Sigmoid colon (tissue), 7 donors: ENCODE measurements around the gene DCHS2. TPM values are rescaled to one million over a fixed set of nuclear protein-coding genes. Genes with fewer than 3 reads are reported as not detected.

ENCODE experiments used
- DNase-seq: peaks from one replicate; pipeline ENCODE4 v3.0.0-alpha.2; 2019
- H3K27ac ChIP-seq, 4 donors: fragments of 200-600 bp; sonication (generic); one replicate each; pipeline ENCODE4 v1.5.1; 2016 to 2019; ENCODE audit warnings: mild to moderate bottlenecking in 1 of 4
- H3K27me3 ChIP-seq, 3 donors: fragments of 200-600 bp; sonication (generic); one replicate each; pipeline ENCODE4 v1.5.1; 2019; ENCODE audit warnings: mild to moderate bottlenecking in 1 of 3
- H3K36me3 ChIP-seq, 4 donors: fragments of 200-600 bp; sonication (generic); one replicate each; pipeline ENCODE4 v1.5.1; 2016 to 2019
- H3K4me1 ChIP-seq, 4 donors: fragments of 200-600 bp; sonication (generic); one replicate each; pipeline ENCODE4 v1.5.1; 2017 to 2019
- H3K4me3 ChIP-seq, 4 donors: fragments of 200-600 bp; sonication (generic); one replicate each; pipeline ENCODE4 v1.5.1; 2017 to 2019; ENCODE audit warnings: mild to moderate bottlenecking in 2 of 4, moderate library complexity in 1 of 4
- H3K9me3 ChIP-seq, 4 donors: fragments of 200-600 bp in 3 of 4; sonication (generic) in 3 of 4; one replicate each; pipeline versions ENCODE4 v1.5.1 to v1.6.1; 2013 to 2019
- EP300 ChIP-seq, 4 donors: sonication (generic); formaldehyde crosslinking; IDR thresholded peaks; one replicate each; pipeline ENCODE4 v1.6.1; 2017; ENCODE audit warnings: antibody characterized with exemption in 4 of 4
- POLR2A ChIP-seq, 2 donors: fragments of 450-650 bp; IDR thresholded peaks; one replicate each; pipeline ENCODE4 v1.6.1; 2016; ENCODE audit warnings: antibody characterized with exemption in 2 of 2, mild to moderate bottlenecking in 2 of 2, moderate library complexity in 2 of 2
- POLR2AphosphoS5 ChIP-seq, 4 donors: sonication (generic); formaldehyde crosslinking; IDR thresholded peaks; one replicate each; pipeline ENCODE4 v1.6.1; 2017; ENCODE audit warnings: antibody characterized with exemption in 4 of 4
- WGBS, 2 donors: extraction: QIAGEN DNeasy Blood & Tissue Kit; methylation state at CpG; one replicate each; pipeline ENCODE4 v1.1.7; 2013; 5-methylcytosine and 5-hydroxymethylcytosine counted together
- intact Hi-C: fragments of 100-400 bp; cut with DNase I; formaldehyde crosslinking; loops from one replicate; pipeline ENCODE4 v1.15.1; 2023
- polyA plus RNA-seq, 3 donors: library from polyadenylated mRNA; stranded (reverse); fragments of 200-250 nt; gene quantifications; one replicate each; pipeline ENCODE4 v1.2.3, GENCODE V29; 2013
- total RNA-seq, 4 donors: library from RNA; depleted of rRNA; stranded (reverse); fragments of >200 nt; gene quantifications; one replicate each; pipeline ENCODE4 v1.1.0, GENCODE V29; 2016
- TF ChIP-seq, protein P1 (sequence below), 4 experiments: fragments of 450-650 bp in 3 of 4; fragments of 200-600 bp in 1 of 4; IDR thresholded peaks; one replicate each; pipeline ENCODE4 v1.5.1; 2016 to 2019; ENCODE audit warnings: antibody characterized with exemption in 4 of 4, mild to moderate bottlenecking in 3 of 4, moderate library complexity in 2 of 4
- donor health status: healthy with polysubstance abuse.
- donor health status: Bipolar disorder and iron deficiency.
- donor health status: healthy.

Gene DCHS2
- total and polyA plus RNA-seq, 7 donors, result under 0.01 to 24.1 (median 13.6) TPM

DNA sequence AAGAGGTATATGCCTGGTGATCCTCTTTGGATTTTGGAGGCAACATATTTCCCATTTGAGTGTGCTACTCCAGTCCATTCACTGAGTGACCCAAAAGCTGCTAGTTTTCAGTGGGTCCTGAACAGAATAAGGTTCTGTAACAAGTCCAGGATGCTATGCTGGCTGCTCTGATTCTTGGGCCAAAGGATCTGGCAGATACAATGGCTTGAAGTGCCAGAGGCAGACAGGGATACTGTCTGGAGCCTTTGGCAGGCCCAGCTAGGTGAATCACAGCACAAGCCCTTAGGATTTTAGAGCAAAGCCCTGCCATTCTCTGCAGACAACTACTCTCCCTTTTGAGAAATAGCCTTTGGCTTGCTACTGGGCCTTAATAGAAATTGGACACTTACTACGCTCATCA lies 40.6 kb downstream of the DCHS2 start:
- H3K36me3 ChIP-seq, result no peaks in the 10 kb centered on the region
- H3K27me3 ChIP-seq, result no peaks in the 10 kb centered on the region
- H3K4me1 ChIP-seq, result peaks cover 0 to 15% (median 0%) of the 10 kb centered on the region in 4 donors
- no peak for DNase-seq
- WGBS, 2 donors, result 90 to 94% methylated on average over 1 of the region's 1 CpG
- TF ChIP-seq, protein P1, sequence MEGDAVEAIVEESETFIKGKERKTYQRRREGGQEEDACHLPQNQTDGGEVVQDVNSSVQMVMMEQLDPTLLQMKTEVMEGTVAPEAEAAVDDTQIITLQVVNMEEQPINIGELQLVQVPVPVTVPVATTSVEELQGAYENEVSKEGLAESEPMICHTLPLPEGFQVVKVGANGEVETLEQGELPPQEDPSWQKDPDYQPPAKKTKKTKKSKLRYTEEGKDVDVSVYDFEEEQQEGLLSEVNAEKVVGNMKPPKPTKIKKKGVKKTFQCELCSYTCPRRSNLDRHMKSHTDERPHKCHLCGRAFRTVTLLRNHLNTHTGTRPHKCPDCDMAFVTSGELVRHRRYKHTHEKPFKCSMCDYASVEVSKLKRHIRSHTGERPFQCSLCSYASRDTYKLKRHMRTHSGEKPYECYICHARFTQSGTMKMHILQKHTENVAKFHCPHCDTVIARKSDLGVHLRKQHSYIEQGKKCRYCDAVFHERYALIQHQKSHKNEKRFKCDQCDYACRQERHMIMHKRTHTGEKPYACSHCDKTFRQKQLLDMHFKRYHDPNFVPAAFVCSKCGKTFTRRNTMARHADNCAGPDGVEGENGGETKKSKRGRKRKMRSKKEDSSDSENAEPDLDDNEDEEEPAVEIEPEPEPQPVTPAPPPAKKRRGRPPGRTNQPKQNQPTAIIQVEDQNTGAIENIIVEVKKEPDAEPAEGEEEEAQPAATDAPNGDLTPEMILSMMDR (IDR thresholded peaks at IDR 0.05), result no peak
- TF ChIP-seq EP300 (IDR thresholded peaks at IDR 0.05), result no peak
- peak in 1 of 4 donors; percentile 22 for TF ChIP-seq POLR2AphosphoS5 (IDR thresholded peaks at IDR 0.05)
- no peak for TF ChIP-seq POLR2A (IDR thresholded peaks at IDR 0.05)
- no peak overlapping the region for H3K27ac ChIP-seq
- intact Hi-C loops, result no loop called here
- no peak overlapping the region for H3K4me3 ChIP-seq
- H3K9me3 ChIP-seq, result no peaks in the 10 kb centered on the region

DNA sequence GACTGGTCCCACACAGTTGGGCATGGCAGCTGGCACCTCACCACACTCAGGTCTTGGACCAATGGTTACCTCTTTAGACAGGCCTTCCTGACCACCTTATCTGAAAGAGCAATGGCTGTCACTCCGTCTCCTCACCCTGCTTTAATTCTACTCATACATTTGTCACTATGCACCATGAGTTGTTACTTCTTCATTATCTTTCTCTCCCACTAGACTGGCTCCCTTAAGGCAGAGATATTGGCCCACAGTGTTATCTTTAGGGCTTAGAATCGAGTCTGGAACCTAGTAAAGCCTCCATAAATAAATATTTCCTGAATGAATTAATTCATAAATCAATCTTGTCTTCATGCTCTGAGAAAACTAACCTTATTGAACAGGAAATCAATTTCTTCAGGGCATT lies 46.6 kb downstream of the DCHS2 start:
- no peak overlapping the region for H3K4me3 ChIP-seq
- no peaks in the 10 kb centered on the region for H3K27me3 ChIP-seq
- 47 to 67% methylated on average over 2 of the region's 2 CpGs for WGBS, 2 donors
- intact Hi-C loops, result no loop called here
- TF ChIP-seq POLR2A (IDR thresholded peaks at IDR 0.05) (no peak), POLR2AphosphoS5 (IDR thresholded peaks at IDR 0.05) (no peak), EP300 (IDR thresholded peaks at IDR 0.05) (no peak)
- TF ChIP-seq, protein P1 (IDR thresholded peaks at IDR 0.05), result no peak
- H3K4me1 ChIP-seq, result no peaks in the 10 kb centered on the region
- no peaks in the 10 kb centered on the region for H3K9me3 ChIP-seq
- H3K36me3 ChIP-seq, result no peaks in the 10 kb centered on the region
- DNase-seq, result no peak
- H3K27ac ChIP-seq, result no peak overlapping the region

DNA sequence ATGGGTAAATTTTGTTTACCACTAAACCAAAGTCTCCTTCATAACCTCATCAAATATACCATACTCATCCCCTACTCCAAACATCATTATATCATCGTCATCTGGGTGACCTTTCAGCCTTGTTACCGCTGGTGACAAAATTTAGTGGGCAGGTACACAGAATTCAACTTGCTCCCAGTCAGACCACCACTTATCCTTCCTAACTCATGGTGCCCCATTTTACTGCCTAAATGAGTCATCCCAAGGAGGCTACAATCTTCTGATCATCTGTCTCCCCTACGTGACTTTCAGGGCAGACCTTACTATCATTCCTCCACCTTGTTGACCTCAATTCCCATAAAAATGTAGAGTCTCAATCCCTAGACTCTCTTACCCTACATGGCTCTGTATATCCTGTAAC lies 49.6 kb downstream of the DCHS2 start:
- 56 to 78% methylated on average over 3 of the region's 3 CpGs for WGBS, 2 donors
- DNase-seq, result no peak

DNA sequence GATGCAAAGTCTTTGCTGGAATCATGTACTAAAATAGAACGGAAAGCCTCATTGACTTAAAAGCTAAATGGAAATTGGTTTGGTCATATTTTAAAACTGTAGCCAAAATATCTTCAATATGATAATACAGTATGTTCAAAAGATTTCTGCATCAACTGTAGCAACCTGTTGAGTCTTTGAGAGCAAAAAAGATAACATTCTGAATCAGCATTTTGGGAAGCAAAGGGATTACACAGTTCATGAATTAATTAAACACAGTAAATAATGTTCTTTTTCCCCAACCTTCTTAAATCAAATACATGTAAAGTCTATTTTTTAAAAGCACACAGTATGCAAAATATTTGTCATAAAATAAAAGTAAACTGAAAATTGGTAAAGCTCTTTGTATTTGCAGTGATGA lies 50.5 kb downstream of the DCHS2 start:
- Histone ChIP-seq H3K9me3 (no peaks in the 10 kb centered on the region), H3K4me1 (no peaks in the 10 kb centered on the region), H3K4me3 (no peak overlapping the region), H3K27me3 (no peaks in the 10 kb centered on the region), H3K36me3 (no peaks in the 10 kb centered on the region), H3K27ac (no peak overlapping the region)
- WGBS, 2 donors, result 87 to 93% methylated on average over 1 of the region's 1 CpG
- intact Hi-C loops, result no loop called here
- DNase-seq, result no peak
- TF ChIP-seq POLR2AphosphoS5 (IDR thresholded peaks at IDR 0.05) (no peak), EP300 (IDR thresholded peaks at IDR 0.05) (no peak), POLR2A (IDR thresholded peaks at IDR 0.05) (no peak)
- TF ChIP-seq, protein P1 (IDR thresholded peaks at IDR 0.05), result no peak

More for the DNA sequence above, 49.6 kb downstream of the DCHS2 start:
- Histone ChIP-seq H3K9me3 (no peaks in the 10 kb centered on the region), H3K27me3 (no peaks in the 10 kb centered on the region), H3K27ac (no peak overlapping the region), H3K4me1 (no peaks in the 10 kb centered on the region), H3K36me3 (no peaks in the 10 kb centered on the region), H3K4me3 (no peak overlapping the region)
- intact Hi-C loops, result no loop called here
- TF ChIP-seq POLR2AphosphoS5 (IDR thresholded peaks at IDR 0.05) (no peak), EP300 (IDR thresholded peaks at IDR 0.05) (no peak)
- TF ChIP-seq, protein P1 (IDR thresholded peaks at IDR 0.05), result no peak

DNA sequence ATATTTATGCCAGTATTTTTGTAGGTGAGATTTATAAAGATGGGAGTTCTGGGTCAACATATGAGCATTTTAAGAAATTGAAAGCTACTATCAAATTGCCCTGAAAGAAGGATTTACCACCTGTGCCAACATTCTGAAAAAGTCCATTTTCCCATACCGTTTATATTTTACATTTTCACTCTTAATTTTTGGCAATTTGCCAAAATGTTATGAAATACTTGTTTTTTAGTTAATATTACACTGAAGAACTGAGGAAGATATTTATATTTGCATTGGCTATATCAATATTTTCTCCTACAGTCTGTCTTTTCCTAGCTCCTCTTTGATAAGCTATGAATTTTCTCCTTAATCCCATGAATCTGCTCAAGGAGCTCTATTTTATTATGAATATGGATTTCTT lies 52.4 kb downstream of the DCHS2 start:
- 20 to 31% methylated on average over 1 of the region's 1 CpG for WGBS, 2 donors
- Histone ChIP-seq H3K9me3 (no peaks in the 10 kb centered on the region), H3K4me3 (no peak overlapping the region), H3K4me1 (no peaks in the 10 kb centered on the region), H3K27me3 (no peaks in the 10 kb centered on the region), H3K36me3 (no peaks in the 10 kb centered on the region), H3K27ac (no peak overlapping the region)
- DNase-seq, result no peak
- TF ChIP-seq, protein P1 (IDR thresholded peaks at IDR 0.05), result no peak
- TF ChIP-seq POLR2A (IDR thresholded peaks at IDR 0.05), result no peak
- no peak for TF ChIP-seq POLR2AphosphoS5 (IDR thresholded peaks at IDR 0.05)
- no peak for TF ChIP-seq EP300 (IDR thresholded peaks at IDR 0.05)
- intact Hi-C loops, result no loop called here
